Panc1 (cell line): Measurements from ENCODE around the gene FAM98C. TPM values are rescaled to one million over a fixed set of nuclear protein-coding genes. Genes with fewer than 3 reads are reported as not detected.

Source experiments
- ATAC-seq: fragments of 200-7000 bp; cut with Tn5 transposase; 2 replicates; pipeline ENCODE4 v1.9.1; 2020; ENCODE audit warnings: mild to moderate bottlenecking, moderate library complexity
- BruUV-seq: library from RNA; stranded (reverse); fragments of 400-500 nt; replicated peaks from 2 replicates; lab custom pipeline; 2021; lab: Mats Ljungman, UMichigan
- CTCF ChIA-PET: fragments of 300-600 bp; sonication (Branson Sonifier 250); formaldehyde crosslinking; loops from one replicate; lab custom pipeline; 2022; ENCODE audit warnings: antibody characterized with exemption; lab: Charles Lee
- POLR2A ChIA-PET: fragments of 300-600 bp; sonication (Branson Sonifier 250); formaldehyde crosslinking; loops from one replicate; lab custom pipeline; 2022; ENCODE audit warnings: antibody characterized with exemption; lab: Charles Lee
- DNase-seq: peaks from one replicate; pipeline ENCODE4 v3.0.0-alpha.2; 2010; ENCODE audit warnings: low read depth, low spot score
- H3K27ac ChIP-seq: 2 replicates; pipeline ENCODE4 v1.5.1; 2011; ENCODE audit warnings: mild to moderate bottlenecking, low read length, inconsistent platforms
- H3K27me3 ChIP-seq: fragments of 200-500 bp; sonication (Bioruptor generic); 2 replicates; pipeline ENCODE4 v1.6.0; 2014; ENCODE audit warnings: low read length, inconsistent platforms; ENCODE audit not compliant: control insufficient read depth, insufficient read depth
- H3K36me3 ChIP-seq: fragments of 200-500 bp; sonication (Bioruptor generic); 2 replicates; pipeline ENCODE4 v1.5.1; 2014; ENCODE audit warnings: inconsistent platforms, mild to moderate bottlenecking, low read length, moderate library complexity; ENCODE audit not compliant: control insufficient read depth, insufficient read depth
- H3K4me1 ChIP-seq: 2 replicates; pipeline ENCODE4 v1.5.1; 2011; ENCODE audit warnings: inconsistent platforms, mild to moderate bottlenecking, low read length, moderate library complexity; ENCODE audit not compliant: control insufficient read depth, insufficient read depth
- H3K4me3 ChIP-seq, 2 experiments: 2 replicates each; pipeline ENCODE4 v1.5.1; 2011 to 2012; ENCODE audit warnings: low read depth in 2 of 2, low read length in 2 of 2, mild to moderate bottlenecking in 2 of 2, inconsistent platforms in 1 of 2, moderate library complexity in 1 of 2
- H3K9me3 ChIP-seq: fragments of 200-500 bp; sonication (Bioruptor generic); 2 replicates; pipeline ENCODE4 v1.5.1; 2014; ENCODE audit warnings: low read depth, mild to moderate bottlenecking, inconsistent platforms, low read length, moderate library complexity; ENCODE audit not compliant: control insufficient read depth, insufficient read depth
- CTCF ChIP-seq: fragments of 450-650 bp; IDR thresholded peaks from 2 replicates; pipeline ENCODE4 v1.5.1; 2017; ENCODE audit warnings: mild to moderate bottlenecking
- POLR2AphosphoS5 ChIP-seq: IDR thresholded peaks from 2 replicates; pipeline ENCODE4 v1.6.1; 2012; ENCODE audit warnings: mild to moderate bottlenecking, low read depth, low read length, moderate library complexity
- REST ChIP-seq, 2 experiments: IDR thresholded peaks; 2 replicates each; pipeline ENCODE4 v1.6.1; 2011 to 2012; ENCODE audit warnings: low read depth in 2 of 2, control low read depth in 1 of 2, low read length in 1 of 2, mild to moderate bottlenecking in 1 of 2, moderate library complexity in 1 of 2; ENCODE audit not compliant: insufficient read depth in 1 of 2
- SIN3A ChIP-seq: IDR thresholded peaks from 2 replicates; pipeline ENCODE4 v1.6.1; 2012; ENCODE audit warnings: low read depth, mild to moderate bottlenecking, low read length, moderate library complexity, borderline replicate concordance; ENCODE audit not compliant: insufficient read depth
- TCF7L2 ChIP-seq: IDR thresholded peaks from 2 replicates; pipeline ENCODE4 v1.6.1; 2011; ENCODE audit warnings: mild to moderate bottlenecking, low read depth, low read length, inconsistent platforms
- in situ Hi-C: cut with HindIII; loops from 2 replicates; pipeline ENCODE4 v1.10.0; 2016; ENCODE audit warnings: low sequenced_read_pairs, low pct_unique_long_range_greater_than_20kb
- intact Hi-C: fragments of 100-400 bp; cut with micrococcal nuclease; formaldehyde crosslinking; loops from one replicate; pipeline ENCODE4 v1.10.0; 2022; ENCODE audit not compliant: unreplicated experiment
- total RNA-seq: library from RNA; stranded (reverse); gene quantifications from one replicate; pipeline ENCODE4 v1.2.1, GENCODE V29; 2021; ENCODE audit not compliant: unreplicated experiment

Gene FAM98C
- total RNA-seq, 1 experiment from 2014 or later = 24.7 TPM

GRCh38 chr19:38395381-38396114 is 7.3 kb upstream of the FAM98C start:
- ChIA-PET POLR2A (no interaction called here), CTCF (no interaction called here)
- TF ChIP-seq REST (IDR thresholded peaks at IDR 0.05; ENCODE audit: insufficient read depth in 1 of 2, low read depth in 2 of 2, low read length in 1 of 2) (no peak), TCF7L2 (no peak), POLR2AphosphoS5 (no peak), CTCF (no peak), SIN3A (no peak)
- in situ Hi-C loops = no loop called here
- ATAC-seq = no peak
- intact Hi-C loops = no loop called here
- no peaks in the 10 kb centered on the region for H3K27me3 ChIP-seq
- H3K4me3 ChIP-seq = no peak overlapping the region
- H3K4me1 ChIP-seq = peaks cover 3% of the 10 kb centered on the region; the same call in 1 of the 2 replicates
- no TSS peak for BruUV-seq
- no peaks in the 10 kb centered on the region for H3K9me3 ChIP-seq
- no peaks in the 10 kb centered on the region for H3K36me3 ChIP-seq
- no peak for DNase-seq
- H3K27ac ChIP-seq = no peak overlapping the region

GRCh38 chr19:38399081-38399480 is 3.8 kb upstream of the FAM98C start:
- no peak for TF ChIP-seq TCF7L2
- no peak for TF ChIP-seq REST (IDR thresholded peaks at IDR 0.05; ENCODE audit: insufficient read depth in 1 of 2, low read depth in 2 of 2, low read length in 1 of 2)
- TF ChIP-seq CTCF = no peak
- TF ChIP-seq POLR2AphosphoS5 = no peak

More at GRCh38 chr19:38399081-38399480, 3.8 kb upstream of the FAM98C start:
- H3K27ac ChIP-seq = no peak overlapping the region
- in situ Hi-C loops (no loop called here), intact Hi-C loops (no loop called here)
- POLR2A ChIA-PET = interaction anchor here (0.6 kb wide), 1 partner anchor 21 kb away, joined by 3 read pairs; no protein-coding TSS in a partner anchor
- H3K27me3 ChIP-seq = no peaks in the 10 kb centered on the region
- CTCF ChIA-PET = no interaction called here
- DNase-seq (no peak), ATAC-seq (no peak)
- H3K4me3 ChIP-seq = no peak overlapping the region
- no peaks in the 10 kb centered on the region for H3K36me3 ChIP-seq
- peaks cover 3% of the 10 kb centered on the region; the same call in 1 of the 2 replicates for H3K4me1 ChIP-seq
- H3K9me3 ChIP-seq = no peaks in the 10 kb centered on the region
- BruUV-seq = no TSS peak
